ENCODE results near the gene PIBF1. TPM values are rescaled to one million over a fixed set of nuclear protein-coding genes. Genes with fewer than 3 reads are reported as not detected.
"Not testable (repeated sequence)": the region's sequence is repeated elsewhere in the genome, so short reads cannot be mapped to it uniquely, and the experiment has no call there.

Gene PIBF1
- total RNA-seq, 1 experiment from 2014 or later: 30.6 TPM

- DNase-seq (ENCODE audit: low spot score): no peak
- no peaks in the 10 kb centered on the region for H3K27me3 ChIP-seq (replicated peaks; ENCODE audit: insufficient read depth, low read depth, low read length, poor library complexity)
- TF ChIP-seq CTCF (conservative IDR thresholded peaks at IDR 0.05; ENCODE audit: low read depth, low read length) (no peak), EZH2 (IDR thresholded peaks at IDR 0.05; ENCODE audit: borderline replicate concordance, low read depth, low read length, poor library complexity, severe bottlenecking) (no peak)
- no TSS peak for BruUV-seq (replicated peaks)
- intact Hi-C loops (cut with micrococcal nuclease; ENCODE audit: unreplicated experiment): no loop called here
- H3K4me3 ChIP-seq (ENCODE audit: low read depth, low read length, poor library complexity, severe bottlenecking): no peak overlapping the region
- CTCF ChIA-PET: no interaction called here
- POLR2A ChIA-PET (ENCODE audit: low non-redundant PET): no interaction called here
- H3K9me3 ChIP-seq (ENCODE audit: low read depth, low read length, poor library complexity, severe bottlenecking): no peaks in the 10 kb centered on the region
- H3K36me3 ChIP-seq (ENCODE audit: insufficient read depth, low read length, poor library complexity, severe bottlenecking): no peaks in the 10 kb centered on the region
- H3K27ac ChIP-seq (ENCODE audit: low read depth, low read length, poor library complexity, severe bottlenecking): no peak overlapping the region
- no peaks in the 10 kb centered on the region for H3K4me1 ChIP-seq (ENCODE audit: insufficient read depth, low read length, poor library complexity, severe bottlenecking)
Measured at GRCh38 chr13:73040484-73040883, 258.6 kb downstream of the PIBF1 start.

DNA sequence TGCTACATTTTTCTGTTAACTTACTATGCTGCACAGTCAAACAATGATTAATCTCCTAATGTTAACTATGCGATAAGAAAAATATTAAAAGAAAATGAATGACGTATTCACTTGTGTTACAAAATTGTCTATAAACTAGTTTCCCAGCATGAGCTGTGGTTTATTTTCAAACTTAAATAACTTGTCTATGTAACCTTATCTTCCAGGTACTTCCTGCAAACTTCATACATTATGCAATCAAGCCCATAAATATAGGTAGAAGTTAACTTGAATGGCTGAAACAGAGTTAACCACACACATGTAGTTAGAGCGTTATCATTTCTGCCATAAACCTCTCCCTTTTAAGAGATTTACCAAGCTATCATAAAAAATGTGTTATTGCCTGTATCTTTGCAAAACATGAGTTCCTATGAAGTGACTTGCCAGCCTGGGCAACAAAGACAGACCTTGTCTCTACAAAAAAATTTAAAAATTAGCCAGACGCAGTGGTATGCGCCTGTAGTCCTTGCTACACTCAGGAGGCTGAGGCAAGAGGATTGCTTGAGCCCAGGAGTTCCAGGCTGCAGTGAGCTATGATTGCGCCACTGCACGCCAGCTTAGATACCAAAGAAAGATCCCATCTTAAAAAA lies 259.1 kb downstream of the PIBF1 start:
- ChIA-PET CTCF (no interaction called here), POLR2A (ENCODE audit: low non-redundant PET) (no interaction called here)
- Histone ChIP-seq H3K9me3 (ENCODE audit: low read depth, low read length, poor library complexity, severe bottlenecking) (no peaks in the 10 kb centered on the region), H3K4me1 (ENCODE audit: insufficient read depth, low read length, poor library complexity, severe bottlenecking) (no peaks in the 10 kb centered on the region), H3K36me3 (ENCODE audit: insufficient read depth, low read length, poor library complexity, severe bottlenecking) (no peaks in the 10 kb centered on the region), H3K27me3 (replicated peaks; ENCODE audit: insufficient read depth, low read depth, low read length, poor library complexity) (no peaks in the 10 kb centered on the region), H3K4me3 (ENCODE audit: low read depth, low read length, poor library complexity, severe bottlenecking) (no peak overlapping the region), H3K27ac (ENCODE audit: low read depth, low read length, poor library complexity, severe bottlenecking) (no peak overlapping the region)
- BruUV-seq (replicated peaks): no TSS peak
- intact Hi-C loops (cut with micrococcal nuclease; ENCODE audit: unreplicated experiment): no loop called here
- no peak for TF ChIP-seq CTCF (conservative IDR thresholded peaks at IDR 0.05; ENCODE audit: low read depth, low read length)
- no peak for TF ChIP-seq EZH2 (IDR thresholded peaks at IDR 0.05; ENCODE audit: borderline replicate concordance, low read depth, low read length, poor library complexity, severe bottlenecking)
- no peak for DNase-seq (ENCODE audit: low spot score)

GRCh38 chr13:73045031-73045430 lies 263.1 kb downstream of the PIBF1 start:
- H3K9me3 ChIP-seq (ENCODE audit: low read depth, low read length, poor library complexity, severe bottlenecking): no peaks in the 10 kb centered on the region
- no TSS peak for BruUV-seq (replicated peaks)
- ChIA-PET CTCF (no interaction called here), POLR2A (ENCODE audit: low non-redundant PET) (no interaction called here)
- DNase-seq (ENCODE audit: low spot score): no peak
- intact Hi-C loops (cut with micrococcal nuclease; ENCODE audit: unreplicated experiment): no loop called here
- H3K36me3 ChIP-seq (ENCODE audit: insufficient read depth, low read length, poor library complexity, severe bottlenecking): no peaks in the 10 kb centered on the region
- no peak overlapping the region for H3K4me3 ChIP-seq (ENCODE audit: low read depth, low read length, poor library complexity, severe bottlenecking)
- TF ChIP-seq EZH2 (IDR thresholded peaks at IDR 0.05; ENCODE audit: borderline replicate concordance, low read depth, low read length, poor library complexity, severe bottlenecking) (no peak), CTCF (conservative IDR thresholded peaks at IDR 0.05; ENCODE audit: low read depth, low read length) (no peak)
- H3K27me3 ChIP-seq (replicated peaks; ENCODE audit: insufficient read depth, low read depth, low read length, poor library complexity): no peaks in the 10 kb centered on the region
- H3K27ac ChIP-seq (ENCODE audit: low read depth, low read length, poor library complexity, severe bottlenecking): no peak overlapping the region
- H3K4me1 ChIP-seq (ENCODE audit: insufficient read depth, low read length, poor library complexity, severe bottlenecking): no peaks in the 10 kb centered on the region

DNA sequence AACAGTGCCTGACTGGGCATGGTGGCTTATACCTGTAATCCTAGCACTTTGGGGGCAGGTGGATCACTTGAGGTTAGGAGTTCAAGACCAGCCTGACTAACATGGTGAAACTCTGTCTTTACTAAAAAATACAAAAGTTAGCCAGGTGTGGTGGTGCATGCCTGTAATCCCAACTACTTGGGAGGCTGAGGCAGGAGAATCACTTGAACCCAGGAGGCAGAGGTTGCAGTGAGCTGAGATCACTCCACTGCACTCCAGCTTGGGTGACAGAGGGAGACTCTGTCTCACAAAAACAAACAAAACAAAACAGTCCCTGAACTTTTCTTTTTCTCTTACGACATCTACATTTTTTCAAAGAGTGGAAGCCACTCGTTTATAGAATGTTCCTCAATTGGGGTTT lies 266.7 kb downstream of the PIBF1 start:
- BruUV-seq (replicated peaks); H3K9me3 ChIP-seq (ENCODE audit: low read depth, low read length, poor library complexity, severe bottlenecking); H3K4me3 ChIP-seq (ENCODE audit: low read depth, low read length, poor library complexity, severe bottlenecking); H3K36me3 ChIP-seq (ENCODE audit: insufficient read depth, low read length, poor library complexity, severe bottlenecking); DNase-seq (ENCODE audit: low spot score); H3K4me1 ChIP-seq (ENCODE audit: insufficient read depth, low read length, poor library complexity, severe bottlenecking); CTCF ChIA-PET; H3K27ac ChIP-seq (ENCODE audit: low read depth, low read length, poor library complexity, severe bottlenecking); POLR2A ChIA-PET (ENCODE audit: low non-redundant PET); H3K27me3 ChIP-seq (replicated peaks; ENCODE audit: insufficient read depth, low read depth, low read length, poor library complexity); intact Hi-C loops (cut with micrococcal nuclease; ENCODE audit: unreplicated experiment): not testable (repeated sequence)

Measured in A673 (cell line).